Measurements from ENCODE around the gene STIP1. TPM values are rescaled to one million over a fixed set of nuclear protein-coding genes. Genes with fewer than 3 reads are reported as not detected.

Gene STIP1
- total and polyA plus RNA-seq, 9 of the 15 experiments (the other 6 are each of a cell fraction or from before 2014, with no cell fraction given) = 58.1 to 465 (median 346) TPM

DNA sequence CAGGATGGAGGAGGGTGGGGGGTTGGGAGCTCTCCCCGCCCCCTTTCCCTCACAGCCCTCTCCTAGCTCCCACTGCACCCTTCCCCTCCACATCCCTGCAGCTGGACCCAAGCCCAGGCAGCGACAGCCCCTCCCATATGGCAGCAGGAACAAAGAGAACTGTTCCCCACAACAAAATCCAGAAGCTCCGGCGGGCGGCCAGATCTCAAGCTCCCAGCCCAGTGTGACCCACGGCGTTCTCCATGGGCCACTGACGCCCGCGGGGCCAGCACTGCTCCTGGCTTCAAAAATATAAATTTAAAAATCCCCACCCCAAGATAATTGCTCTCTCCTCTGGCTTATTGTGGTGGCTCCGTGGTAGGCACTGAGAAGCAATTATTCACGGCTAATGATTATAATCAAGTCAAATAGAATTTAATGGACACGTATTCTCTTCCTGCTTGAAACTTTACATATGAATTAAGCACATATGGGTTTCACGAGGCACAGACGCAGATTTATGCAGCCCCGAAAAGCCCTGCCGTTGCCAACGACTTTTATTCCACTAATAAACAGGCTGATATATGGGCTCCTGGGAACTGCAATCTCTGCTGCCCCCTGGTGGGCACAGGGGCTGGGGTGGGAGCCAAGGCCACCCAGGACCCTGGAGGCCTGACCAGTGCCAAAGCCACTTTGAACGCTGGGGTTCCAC is 37.6 kb upstream of the STIP1 start (continued):
- TF ChIP-seq, protein P1, sequence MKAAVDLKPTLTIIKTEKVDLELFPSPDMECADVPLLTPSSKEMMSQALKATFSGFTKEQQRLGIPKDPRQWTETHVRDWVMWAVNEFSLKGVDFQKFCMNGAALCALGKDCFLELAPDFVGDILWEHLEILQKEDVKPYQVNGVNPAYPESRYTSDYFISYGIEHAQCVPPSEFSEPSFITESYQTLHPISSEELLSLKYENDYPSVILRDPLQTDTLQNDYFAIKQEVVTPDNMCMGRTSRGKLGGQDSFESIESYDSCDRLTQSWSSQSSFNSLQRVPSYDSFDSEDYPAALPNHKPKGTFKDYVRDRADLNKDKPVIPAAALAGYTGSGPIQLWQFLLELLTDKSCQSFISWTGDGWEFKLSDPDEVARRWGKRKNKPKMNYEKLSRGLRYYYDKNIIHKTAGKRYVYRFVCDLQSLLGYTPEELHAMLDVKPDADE (conservative IDR thresholded peaks at IDR 0.05; ENCODE audit: control insufficient read depth, low read depth, low read length) = no peak
- TF ChIP-seq, protein P2, sequence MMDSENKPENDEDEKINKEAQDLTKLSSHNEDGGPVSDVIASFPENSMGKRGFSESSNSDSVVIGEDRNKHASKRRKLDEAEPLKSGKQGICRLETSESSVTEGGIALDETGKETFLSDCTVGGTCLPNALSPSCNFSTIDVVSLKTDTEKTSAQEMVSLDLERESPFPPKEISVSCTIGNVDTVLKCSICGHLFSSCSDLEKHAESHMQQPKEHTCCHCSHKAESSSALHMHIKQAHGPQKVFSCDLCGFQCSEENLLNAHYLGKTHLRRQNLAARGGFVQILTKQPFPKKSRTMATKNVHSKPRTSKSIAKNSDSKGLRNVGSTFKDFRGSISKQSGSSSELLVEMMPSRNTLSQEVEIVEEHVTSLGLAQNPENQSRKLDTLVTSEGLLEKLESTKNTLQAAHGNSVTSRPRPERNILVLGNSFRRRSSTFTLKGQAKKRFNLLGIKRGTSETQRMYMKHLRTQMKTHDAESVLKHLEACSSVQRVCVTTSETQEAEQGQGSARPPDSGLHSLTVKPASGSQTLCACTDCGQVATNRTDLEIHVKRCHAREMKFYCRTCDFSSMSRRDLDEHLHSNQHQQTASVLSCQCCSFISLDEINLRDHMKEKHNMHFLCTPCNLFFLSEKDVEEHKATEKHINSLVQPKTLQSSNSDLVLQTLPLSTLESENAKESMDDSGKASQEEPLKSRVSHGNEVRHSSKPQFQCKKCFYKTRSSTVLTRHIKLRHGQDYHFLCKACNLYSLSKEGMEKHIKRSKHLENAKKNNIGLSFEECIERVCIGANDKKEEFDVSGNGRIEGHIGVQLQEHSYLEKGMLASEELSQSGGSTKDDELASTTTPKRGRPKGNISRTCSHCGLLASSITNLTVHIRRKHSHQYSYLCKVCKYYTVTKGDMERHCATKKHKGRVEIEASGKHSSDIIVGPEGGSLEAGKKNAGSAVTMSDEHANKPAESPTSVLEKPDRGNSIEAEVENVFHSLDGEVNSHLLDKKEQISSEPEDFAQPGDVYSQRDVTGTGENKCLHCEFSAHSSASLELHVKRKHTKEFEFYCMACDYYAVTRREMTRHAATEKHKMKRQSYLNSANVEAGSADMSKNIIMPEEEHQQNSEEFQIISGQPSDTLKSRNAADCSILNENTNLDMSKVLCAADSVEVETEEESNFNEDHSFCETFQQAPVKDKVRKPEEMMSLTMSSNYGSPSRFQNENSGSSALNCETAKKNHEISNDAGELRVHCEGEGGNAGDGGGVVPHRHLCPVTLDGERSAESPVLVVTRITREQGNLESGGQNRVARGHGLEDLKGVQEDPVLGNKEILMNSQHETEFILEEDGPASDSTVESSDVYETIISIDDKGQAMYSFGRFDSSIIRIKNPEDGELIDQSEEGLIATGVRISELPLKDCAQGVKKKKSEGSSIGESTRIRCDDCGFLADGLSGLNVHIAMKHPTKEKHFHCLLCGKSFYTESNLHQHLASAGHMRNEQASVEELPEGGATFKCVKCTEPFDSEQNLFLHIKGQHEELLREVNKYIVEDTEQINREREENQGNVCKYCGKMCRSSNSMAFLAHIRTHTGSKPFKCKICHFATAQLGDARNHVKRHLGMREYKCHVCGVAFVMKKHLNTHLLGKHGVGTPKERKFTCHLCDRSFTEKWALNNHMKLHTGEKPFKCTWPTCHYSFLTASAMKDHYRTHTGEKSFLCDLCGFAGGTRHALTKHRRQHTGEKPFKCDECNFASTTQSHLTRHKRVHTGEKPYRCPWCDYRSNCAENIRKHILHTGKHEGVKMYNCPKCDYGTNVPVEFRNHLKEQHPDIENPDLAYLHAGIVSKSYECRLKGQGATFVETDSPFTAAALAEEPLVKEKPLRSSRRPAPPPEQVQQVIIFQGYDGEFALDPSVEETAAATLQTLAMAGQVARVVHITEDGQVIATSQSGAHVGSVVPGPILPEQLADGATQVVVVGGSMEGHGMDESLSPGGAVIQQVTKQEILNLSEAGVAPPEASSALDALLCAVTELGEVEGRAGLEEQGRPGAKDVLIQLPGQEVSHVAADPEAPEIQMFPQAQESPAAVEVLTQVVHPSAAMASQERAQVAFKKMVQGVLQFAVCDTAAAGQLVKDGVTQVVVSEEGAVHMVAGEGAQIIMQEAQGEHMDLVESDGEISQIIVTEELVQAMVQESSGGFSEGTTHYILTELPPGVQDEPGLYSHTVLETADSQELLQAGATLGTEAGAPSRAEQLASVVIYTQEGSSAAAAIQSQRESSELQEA (IDR thresholded peaks at IDR 0.05; ENCODE audit: low read depth) = no peak
- TF ChIP-seq SIN3A (IDR thresholded peaks at IDR 0.05; ENCODE audit: borderline replicate concordance in 2 of 2, control insufficient read depth in 1 of 2, low read depth in 2 of 2, low read length in 2 of 2) = no peak
- no peak for TF ChIP-seq OTX1 (CRISPR knock-in tag; IDR thresholded peaks at IDR 0.05)
- TF ChIP-seq RBM34 (IDR thresholded peaks at IDR 0.05; ENCODE audit: borderline replicate concordance, insufficient read depth, low read length) = no peak
- TF ChIP-seq CC2D1A (IDR thresholded peaks at IDR 0.05) = 0 out of 2 replicates have a peak, but pooled peaks have one; percentile 33
- no peak for TF ChIP-seq ZNF282 (CRISPR knock-in tag; IDR thresholded peaks at IDR 0.05)
- TF ChIP-seq ZNF75A (CRISPR knock-in tag; IDR thresholded peaks at IDR 0.05) = no peak
- TF ChIP-seq CBX3 (IDR thresholded peaks at IDR 0.05; ENCODE audit: borderline replicate concordance in 1 of 2, low read length in 2 of 2) = no peak
- 0 out of 2 replicates have a peak, but pooled peaks have one; percentile 23 for TF ChIP-seq KLF16 (IDR thresholded peaks at IDR 0.05)
- TF ChIP-seq, protein P3, sequence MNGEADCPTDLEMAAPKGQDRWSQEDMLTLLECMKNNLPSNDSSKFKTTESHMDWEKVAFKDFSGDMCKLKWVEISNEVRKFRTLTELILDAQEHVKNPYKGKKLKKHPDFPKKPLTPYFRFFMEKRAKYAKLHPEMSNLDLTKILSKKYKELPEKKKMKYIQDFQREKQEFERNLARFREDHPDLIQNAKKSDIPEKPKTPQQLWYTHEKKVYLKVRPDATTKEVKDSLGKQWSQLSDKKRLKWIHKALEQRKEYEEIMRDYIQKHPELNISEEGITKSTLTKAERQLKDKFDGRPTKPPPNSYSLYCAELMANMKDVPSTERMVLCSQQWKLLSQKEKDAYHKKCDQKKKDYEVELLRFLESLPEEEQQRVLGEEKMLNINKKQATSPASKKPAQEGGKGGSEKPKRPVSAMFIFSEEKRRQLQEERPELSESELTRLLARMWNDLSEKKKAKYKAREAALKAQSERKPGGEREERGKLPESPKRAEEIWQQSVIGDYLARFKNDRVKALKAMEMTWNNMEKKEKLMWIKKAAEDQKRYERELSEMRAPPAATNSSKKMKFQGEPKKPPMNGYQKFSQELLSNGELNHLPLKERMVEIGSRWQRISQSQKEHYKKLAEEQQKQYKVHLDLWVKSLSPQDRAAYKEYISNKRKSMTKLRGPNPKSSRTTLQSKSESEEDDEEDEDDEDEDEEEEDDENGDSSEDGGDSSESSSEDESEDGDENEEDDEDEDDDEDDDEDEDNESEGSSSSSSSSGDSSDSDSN (IDR thresholded peaks at IDR 0.05; ENCODE audit: borderline replicate concordance in 1 of 2, low read depth in 2 of 2, low read length in 2 of 2) = no peak
- no peak for TF ChIP-seq ZC3H8 (IDR thresholded peaks at IDR 0.05)
- no peak for TF ChIP-seq GABPA (tag; conservative IDR thresholded peaks at IDR 0.05; ENCODE audit: low read depth)
- TF ChIP-seq PHB2 (IDR thresholded peaks at IDR 0.05; ENCODE audit: low read depth) = no peak
- TF ChIP-seq NFRKB (IDR thresholded peaks at IDR 0.05; ENCODE audit: low read depth) = no peak
